ENCODE results near the gene C2orf66.

C2orf66 gene

DNA sequence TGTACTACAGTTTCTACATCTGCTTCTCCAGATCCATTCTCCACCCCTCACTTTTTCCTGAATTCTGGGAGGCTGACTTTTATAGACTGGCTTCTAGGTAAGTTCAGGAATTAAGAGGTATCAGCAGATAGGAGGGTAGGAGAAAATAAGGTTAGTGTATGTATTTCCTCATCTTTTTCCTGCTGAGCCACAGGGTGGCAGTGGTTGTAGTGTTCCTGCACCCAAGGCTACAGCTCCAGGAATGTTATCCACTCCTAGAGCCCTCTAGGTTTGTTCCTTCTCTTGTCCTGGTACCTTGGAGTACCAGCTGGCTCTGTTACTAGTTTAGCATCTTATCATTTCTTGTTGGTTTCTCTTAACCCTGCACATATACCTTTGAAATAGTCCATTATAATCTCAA is 40.7 kb upstream of the C2orf66 start:
- no peak overlapping the region for H4K8ac ChIP-seq (ENCODE audit: low read depth, low read length)
- H3K36me3 ChIP-seq (replicated peaks in 1 of 2; ENCODE audit: control insufficient read depth in 2 of 2, insufficient read depth in 2 of 2, low read length in 2 of 2): peaks cover 6 to 91% of the 10 kb centered on the region in 2 donors
- H2BK120ac ChIP-seq (ENCODE audit: low read depth, low read length): no peak overlapping the region
- H3K4me1 ChIP-seq (ENCODE audit: control insufficient read depth in 2 of 2, insufficient read depth in 1 of 2, low read depth in 1 of 2, low read length in 2 of 2): no peaks in the 10 kb centered on the region
- no peak overlapping the region for H3K27ac ChIP-seq (replicated peaks; ENCODE audit: low read length)
- H4K91ac ChIP-seq (ENCODE audit: low read depth, low read length, poor library complexity): no peak overlapping the region
- H3K4ac ChIP-seq (ENCODE audit: low read length): no peak overlapping the region
- no peak overlapping the region for H3K9ac ChIP-seq (ENCODE audit: low read depth, low read length, poor library complexity)
- H3K79me1 ChIP-seq (ENCODE audit: low read depth, low read length): no peaks in the 10 kb centered on the region
- H3K23ac ChIP-seq (ENCODE audit: low read depth, low read length, poor library complexity): no peak overlapping the region
- no peaks in the 10 kb centered on the region for H3K27me3 ChIP-seq (ENCODE audit: control insufficient read depth in 3 of 3, insufficient read depth in 3 of 3, low read depth in 1 of 3, low read length in 3 of 3)
- DNase-seq (ENCODE audit: low spot score): no peak
- no peak overlapping the region for H3K14ac ChIP-seq (ENCODE audit: low read length)
- H2AFZ ChIP-seq (ENCODE audit: low read length): no peak overlapping the region
- H3K4me3 ChIP-seq (ENCODE audit: low read length in 2 of 2): no peak overlapping the region
- no peak overlapping the region for H2BK12ac ChIP-seq (ENCODE audit: low read length)
- H3K9me3 ChIP-seq (replicated peaks in 1 of 2; ENCODE audit: control insufficient read depth in 2 of 2, insufficient read depth in 1 of 2, low read depth in 1 of 2, low read length in 2 of 2): no peaks in the 10 kb centered on the region
- H2BK5ac ChIP-seq (ENCODE audit: low read length): no peak overlapping the region
- no peak overlapping the region for H3K18ac ChIP-seq (ENCODE audit: low read length)
- H2AK5ac ChIP-seq (ENCODE audit: low read depth, low read length): no peak overlapping the region
- no peak overlapping the region for H3K4me2 ChIP-seq (ENCODE audit: insufficient read depth, low read length, poor library complexity, severe bottlenecking)
- H2BK15ac ChIP-seq (ENCODE audit: low read length): no peak overlapping the region

DNA sequence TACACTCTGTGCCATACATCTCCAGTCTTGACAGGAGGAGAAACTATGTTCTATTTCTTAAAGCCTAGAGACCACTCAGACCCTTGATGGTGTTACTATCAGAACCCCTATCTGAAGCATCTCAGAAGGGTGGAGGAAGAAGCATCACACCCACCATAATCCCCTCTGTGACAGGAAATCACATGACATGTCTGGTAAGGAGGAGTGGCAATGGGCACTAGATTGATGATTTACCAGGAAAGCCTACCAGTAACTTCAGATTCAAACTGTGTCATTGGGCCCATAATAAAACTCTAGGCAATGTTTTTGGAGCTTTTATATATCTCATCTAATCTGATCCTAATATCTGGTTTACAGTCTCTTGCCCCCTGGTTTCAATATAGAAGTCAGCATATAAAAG is 37.1 kb upstream of the C2orf66 start:
- H3K4me1 ChIP-seq (ENCODE audit: control insufficient read depth in 2 of 2, insufficient read depth in 1 of 2, low read depth in 1 of 2, low read length in 2 of 2): no peaks in the 10 kb centered on the region
- H4K91ac ChIP-seq (ENCODE audit: low read depth, low read length, poor library complexity): no peak overlapping the region
- no peaks in the 10 kb centered on the region for H3K9me3 ChIP-seq (replicated peaks in 1 of 2; ENCODE audit: control insufficient read depth in 2 of 2, insufficient read depth in 1 of 2, low read depth in 1 of 2, low read length in 2 of 2)
- no peak overlapping the region for H3K4me2 ChIP-seq (ENCODE audit: insufficient read depth, low read length, poor library complexity, severe bottlenecking)
- no peak overlapping the region for H2AFZ ChIP-seq (ENCODE audit: low read length)
- H2BK5ac ChIP-seq (ENCODE audit: low read length): no peak overlapping the region
- H3K9ac ChIP-seq (ENCODE audit: low read depth, low read length, poor library complexity): no peak overlapping the region
- H2BK12ac ChIP-seq (ENCODE audit: low read length): no peak overlapping the region
- H3K27me3 ChIP-seq (ENCODE audit: control insufficient read depth in 3 of 3, insufficient read depth in 3 of 3, low read depth in 1 of 3, low read length in 3 of 3): no peaks in the 10 kb centered on the region
- no peak for DNase-seq (ENCODE audit: low spot score)
- no peak overlapping the region for H4K8ac ChIP-seq (ENCODE audit: low read depth, low read length)
- no peak overlapping the region for H3K27ac ChIP-seq (replicated peaks; ENCODE audit: low read length)
- no peak overlapping the region for H3K23ac ChIP-seq (ENCODE audit: low read depth, low read length, poor library complexity)
- H2BK15ac ChIP-seq (ENCODE audit: low read length): no peak overlapping the region
- no peak overlapping the region for H3K4me3 ChIP-seq (ENCODE audit: low read length in 2 of 2)
- no peak overlapping the region for H3K18ac ChIP-seq (ENCODE audit: low read length)
- no peak overlapping the region for H3K14ac ChIP-seq (ENCODE audit: low read length)
- no peaks in the 10 kb centered on the region for H3K79me1 ChIP-seq (ENCODE audit: low read depth, low read length)
- H3K36me3 ChIP-seq (replicated peaks in 1 of 2; ENCODE audit: control insufficient read depth in 2 of 2, insufficient read depth in 2 of 2, low read length in 2 of 2): peaks cover 8 to 91% of the 10 kb centered on the region in 2 donors
- no peak overlapping the region for H3K4ac ChIP-seq (ENCODE audit: low read length)
- no peak overlapping the region for H2BK120ac ChIP-seq (ENCODE audit: low read depth, low read length)
- H2AK5ac ChIP-seq (ENCODE audit: low read depth, low read length): no peak overlapping the region

DNA sequence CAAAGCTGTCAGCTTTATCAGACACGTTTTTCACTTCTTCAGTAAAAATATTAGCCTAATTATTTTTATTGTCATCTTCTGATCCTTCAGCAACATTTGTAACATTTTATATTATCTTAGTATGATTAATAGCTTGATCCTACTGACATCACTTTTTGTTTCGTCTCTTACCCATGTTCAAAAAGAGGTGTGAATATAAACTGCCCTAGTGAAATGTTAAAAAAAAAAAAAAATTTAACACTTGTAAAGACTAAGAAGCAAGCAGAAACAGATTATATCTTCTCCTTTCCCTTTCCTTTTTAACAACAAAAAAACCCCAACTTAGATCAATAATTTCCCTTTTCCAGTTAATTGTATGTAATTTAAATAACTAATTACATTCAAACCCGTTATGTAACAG is 36.2 kb upstream of the C2orf66 start:
- no peak for DNase-seq (ENCODE audit: low spot score)

DNA sequence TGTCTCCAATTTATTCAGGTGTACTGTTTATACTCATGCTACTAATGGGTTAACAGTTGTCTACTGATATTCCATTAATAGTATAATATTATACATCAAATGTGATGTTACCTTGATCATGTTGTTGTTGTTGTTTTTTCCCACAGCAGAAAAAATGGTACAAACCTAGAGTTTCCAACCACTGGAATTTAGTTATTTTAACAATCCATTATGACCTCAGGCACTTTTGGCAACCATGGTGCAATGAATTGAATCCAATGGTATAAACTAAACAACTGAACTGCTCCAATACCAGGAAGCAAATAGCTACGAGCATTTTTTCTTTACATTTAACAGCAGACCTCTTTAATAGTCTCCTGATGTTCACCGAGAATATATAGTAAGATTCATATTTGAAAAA is 31.0 kb upstream of the C2orf66 start:
- H3K79me1 ChIP-seq (ENCODE audit: low read depth, low read length): no peaks in the 10 kb centered on the region
- DNase-seq (ENCODE audit: low spot score): no peak
- H4K91ac ChIP-seq (ENCODE audit: low read depth, low read length, poor library complexity): no peak overlapping the region
- no peak overlapping the region for H3K14ac ChIP-seq (ENCODE audit: low read length)
- no peak overlapping the region for H3K23ac ChIP-seq (ENCODE audit: low read depth, low read length, poor library complexity)
- no peak overlapping the region for H2BK15ac ChIP-seq (ENCODE audit: low read length)
- H2AFZ ChIP-seq (ENCODE audit: low read length): no peak overlapping the region
- WGBS, 2 donors (ENCODE audit: extremely low coverage in 2 of 2, insufficient read length in 2 of 2, insufficient replicate concordance in 1 of 2): no CpG with 5 or more reads among the region's 2 CpGs
- H3K4me2 ChIP-seq (ENCODE audit: insufficient read depth, low read length, poor library complexity, severe bottlenecking): no peak overlapping the region
- H3K4ac ChIP-seq (ENCODE audit: low read length): no peak overlapping the region
- H2BK5ac ChIP-seq (ENCODE audit: low read length): no peak overlapping the region
- H2BK12ac ChIP-seq (ENCODE audit: low read length): no peak overlapping the region
- no peak overlapping the region for H3K27ac ChIP-seq (replicated peaks; ENCODE audit: low read length)
- no peak overlapping the region for H3K9ac ChIP-seq (ENCODE audit: low read depth, low read length, poor library complexity)
- H2BK120ac ChIP-seq (ENCODE audit: low read depth, low read length): no peak overlapping the region
- no peak overlapping the region for H3K4me3 ChIP-seq (ENCODE audit: low read length in 2 of 2)
- H3K4me1 ChIP-seq (ENCODE audit: control insufficient read depth in 2 of 2, insufficient read depth in 1 of 2, low read depth in 1 of 2, low read length in 2 of 2): no peaks in the 10 kb centered on the region
- H3K18ac ChIP-seq (ENCODE audit: low read length): no peak overlapping the region
- H3K9me3 ChIP-seq (replicated peaks in 1 of 2; ENCODE audit: control insufficient read depth in 2 of 2, insufficient read depth in 1 of 2, low read depth in 1 of 2, low read length in 2 of 2): no peaks in the 10 kb centered on the region
- no peak overlapping the region for H4K8ac ChIP-seq (ENCODE audit: low read depth, low read length)
- peaks cover 11 to 99% of the 10 kb centered on the region in 2 donors for H3K36me3 ChIP-seq (replicated peaks in 1 of 2; ENCODE audit: control insufficient read depth in 2 of 2, insufficient read depth in 2 of 2, low read length in 2 of 2)
- no peak overlapping the region for H2AK5ac ChIP-seq (ENCODE audit: low read depth, low read length)
- H3K27me3 ChIP-seq (ENCODE audit: control insufficient read depth in 3 of 3, insufficient read depth in 3 of 3, low read depth in 1 of 3, low read length in 3 of 3): no peaks in the 10 kb centered on the region

More for the DNA sequence above, 36.2 kb upstream of the C2orf66 start:
- H2AK5ac ChIP-seq (ENCODE audit: low read depth, low read length): no peak overlapping the region
- H2BK120ac ChIP-seq (ENCODE audit: low read depth, low read length): no peak overlapping the region
- H3K4ac ChIP-seq (ENCODE audit: low read length): no peak overlapping the region
- no peak overlapping the region for H3K18ac ChIP-seq (ENCODE audit: low read length)
- no peak overlapping the region for H2AFZ ChIP-seq (ENCODE audit: low read length)
- no peak overlapping the region for H3K14ac ChIP-seq (ENCODE audit: low read length)
- H3K23ac ChIP-seq (ENCODE audit: low read depth, low read length, poor library complexity): no peak overlapping the region
- no peak overlapping the region for H2BK5ac ChIP-seq (ENCODE audit: low read length)
- no peak overlapping the region for H3K4me3 ChIP-seq (ENCODE audit: low read length in 2 of 2)
- H2BK12ac ChIP-seq (ENCODE audit: low read length): no peak overlapping the region
- no peak overlapping the region for H2BK15ac ChIP-seq (ENCODE audit: low read length)
- no peaks in the 10 kb centered on the region for H3K27me3 ChIP-seq (ENCODE audit: control insufficient read depth in 3 of 3, insufficient read depth in 3 of 3, low read depth in 1 of 3, low read length in 3 of 3)
- H3K36me3 ChIP-seq (replicated peaks in 1 of 2; ENCODE audit: control insufficient read depth in 2 of 2, insufficient read depth in 2 of 2, low read length in 2 of 2): peaks cover 7 to 94% of the 10 kb centered on the region in 2 donors
- no peak overlapping the region for H3K27ac ChIP-seq (replicated peaks; ENCODE audit: low read length)
- H3K79me1 ChIP-seq (ENCODE audit: low read depth, low read length): no peaks in the 10 kb centered on the region
- H3K9ac ChIP-seq (ENCODE audit: low read depth, low read length, poor library complexity): no peak overlapping the region
- no CpG with 5 or more reads among the region's 3 CpGs for WGBS, 2 donors (ENCODE audit: extremely low coverage in 2 of 2, insufficient read length in 2 of 2, insufficient replicate concordance in 1 of 2)
- no peak overlapping the region for H3K4me2 ChIP-seq (ENCODE audit: insufficient read depth, low read length, poor library complexity, severe bottlenecking)
- no peaks in the 10 kb centered on the region for H3K9me3 ChIP-seq (replicated peaks in 1 of 2; ENCODE audit: control insufficient read depth in 2 of 2, insufficient read depth in 1 of 2, low read depth in 1 of 2, low read length in 2 of 2)
- no peak overlapping the region for H4K8ac ChIP-seq (ENCODE audit: low read depth, low read length)
- no peaks in the 10 kb centered on the region for H3K4me1 ChIP-seq (ENCODE audit: control insufficient read depth in 2 of 2, insufficient read depth in 1 of 2, low read depth in 1 of 2, low read length in 2 of 2)
- H4K91ac ChIP-seq (ENCODE audit: low read depth, low read length, poor library complexity): no peak overlapping the region
